GM19193 (cell line): ENCODE data around the gene PROM1.

Experiments used
- POLR2A ChIP-seq: IDR thresholded peaks from 4 replicates; pipeline ENCODE4 v1.6.1; 2011; ENCODE audit not compliant: insufficient read depth, insufficient read length; ENCODE audit errors: extremely low read depth

PROM1 gene

GRCh38 chr4:15971068-15971801 lies 112.6 kb downstream of the PROM1 start:
- TF ChIP-seq POLR2A, result no peak

GRCh38 chr4:15968551-15969300 lies 115.1 kb downstream of the PROM1 start:
- TF ChIP-seq POLR2A, result no peak

GRCh38 chr4:15965325-15965724 lies 118.5 kb downstream of the PROM1 start:
- TF ChIP-seq POLR2A, result no peak

GRCh38 chr4:15964159-15964558 lies 119.7 kb downstream of the PROM1 start:
- TF ChIP-seq POLR2A, result no peak

- TF ChIP-seq POLR2A, result no peak
Measured at GRCh38 chr4:15963576-15963975, 120.2 kb downstream of the PROM1 start.

- TF ChIP-seq POLR2A, result no peak
Measured at GRCh38 chr4:15963001-15963451, 120.8 kb downstream of the PROM1 start, which contains the start of gene FGFBP2. Gene FGFBP2 (minus strand): TSS chr4:15963175. CDS start chr4:15963129, 46 bp downstream.

- TF ChIP-seq POLR2A, result no peak
Measured at GRCh38 chr4:15961781-15962510, 121.9 kb downstream of the PROM1 start.

- no peak for TF ChIP-seq POLR2A
Measured at GRCh38 chr4:15958562-15958961, 125.3 kb downstream of the PROM1 start.

- no peak for TF ChIP-seq POLR2A
Measured at GRCh38 chr4:15956179-15956850, 127.5 kb downstream of the PROM1 start.

- TF ChIP-seq POLR2A, result no peak
Measured at GRCh38 chr4:15955670-15956069, 128.2 kb downstream of the PROM1 start.

- TF ChIP-seq POLR2A, result no peak
Measured at GRCh38 chr4:15953625-15954024, 130.2 kb downstream of the PROM1 start.

GRCh38 chr4:15951781-15952180 lies 132.0 kb downstream of the PROM1 start:
- TF ChIP-seq POLR2A, result no peak

GRCh38 chr4:15948826-15949225 lies 135.0 kb downstream of the PROM1 start:
- TF ChIP-seq POLR2A, result no peak

- TF ChIP-seq POLR2A, result no peak
Measured at GRCh38 chr4:15947684-15948083, 136.1 kb downstream of the PROM1 start.

GRCh38 chr4:15945516-15945915 lies 138.3 kb downstream of the PROM1 start:
- TF ChIP-seq POLR2A, result no peak

GRCh38 chr4:15944895-15945294 lies 138.9 kb downstream of the PROM1 start:
- TF ChIP-seq POLR2A, result no peak

- no peak for TF ChIP-seq POLR2A
Measured at GRCh38 chr4:15942283-15942682, 141.5 kb downstream of the PROM1 start.
